Gastrocnemius medialis (tissue), 4 donors: ENCODE measurements around the gene WASF2. TPM values are rescaled to one million over a fixed set of nuclear protein-coding genes. Genes with fewer than 3 reads are reported as not detected.
"Not testable (repeated sequence)": the region's sequence is repeated elsewhere in the genome, so short reads cannot be mapped to it uniquely, and the experiment has no call there.

Source experiments
- ATAC-seq, 2 donors: fragments of 150-250 bp; one replicate each; pipeline ENCODE4 v1.9.1; 2016
- DNase-seq, 2 donors: peaks; one replicate each; pipeline ENCODE4 v3.0.0-alpha.2; 2019
- H3K27ac ChIP-seq, 4 donors: fragments of 200-600 bp; sonication (generic); 1 replicate in 1 of 4; 2 replicates in 3 of 4; pipeline ENCODE4 v1.5.1; 2016 to 2018; ENCODE audit warnings: mild to moderate bottlenecking in 2 of 4, moderate library complexity in 1 of 4
- H3K27me3 ChIP-seq, 3 donors: fragments of 200-600 bp; sonication (generic) in 2 of 3; 1 replicate in 1 of 3; 2 replicates in 2 of 3; pipeline versions ENCODE4 v1.5.1 to v1.6.0; 2016 to 2019; ENCODE audit warnings: mild to moderate bottlenecking in 1 of 3, moderate library complexity in 1 of 3
- H3K36me3 ChIP-seq, 2 donors: fragments of 200-600 bp; sonication (generic) in 1 of 2; one replicate each; pipeline ENCODE4 v1.5.1; 2017 to 2018
- H3K4me1 ChIP-seq, 2 donors: fragments of 200-600 bp; sonication (generic) in 1 of 2; one replicate each; pipeline ENCODE4 v1.5.1; 2016 to 2017; ENCODE audit warnings: mild to moderate bottlenecking in 2 of 2
- H3K4me3 ChIP-seq, 4 donors: fragments of 200-600 bp; sonication (generic) in 3 of 4; 1 replicate in 1 of 4; 2 replicates in 3 of 4; pipeline ENCODE4 v1.5.1; 2016 to 2019; ENCODE audit warnings: mild to moderate bottlenecking in 2 of 4
- H3K9me3 ChIP-seq, 3 donors: fragments of 200-600 bp; sonication (generic) in 2 of 3; 1 replicate in 1 of 3; 2 replicates in 2 of 3; pipeline ENCODE4 v1.5.1; 2016 to 2019
- POLR2A ChIP-seq, 2 donors: fragments of 450-650 bp; IDR thresholded peaks; one replicate each; pipeline ENCODE4 v1.6.1; 2017; ENCODE audit warnings: antibody characterized with exemption in 2 of 2, mild to moderate bottlenecking in 2 of 2, moderate library complexity in 2 of 2
- in situ Hi-C, 4 donors: fragments of 200-750 bp; cut with MboI; loops; one replicate each; pipeline versions ENCODE4 v1.15.0 to v1.8.0; 2017; ENCODE audit warnings: low sequenced_read_pairs in 4 of 4
- intact Hi-C: fragments of 100-400 bp; cut with DNase I; formaldehyde crosslinking; loops from one replicate; pipeline ENCODE4 v1.15.1; 2023; ENCODE audit warnings: low total_unique reads
- total RNA-seq, 4 donors: library from RNA; depleted of rRNA; stranded (reverse); fragments of >200 nt; gene quantifications; one replicate each; pipeline versions ENCODE4 v1.1.0 to v1.2.3, GENCODE V29; 2016
- TF ChIP-seq, protein P1 (sequence below), 5 experiments: fragments of 450-650 bp in 3 of 5; fragments of 200-600 bp in 2 of 5; sonication (generic) in 2 of 5; IDR thresholded peaks in 4 of 5; conservative IDR thresholded peaks in 1 of 5; 1 replicate in 4 of 5; 2 replicates in 1 of 5; pipeline ENCODE4 v1.5.1; 2016 to 2019; ENCODE audit warnings: antibody characterized with exemption in 5 of 5, mild to moderate bottlenecking in 3 of 5, moderate library complexity in 3 of 5

WASF2 gene
- total RNA-seq, 4 donors from 2014 or later, result 10.6 to 16.7 (median 13.3) TPM

DNA sequence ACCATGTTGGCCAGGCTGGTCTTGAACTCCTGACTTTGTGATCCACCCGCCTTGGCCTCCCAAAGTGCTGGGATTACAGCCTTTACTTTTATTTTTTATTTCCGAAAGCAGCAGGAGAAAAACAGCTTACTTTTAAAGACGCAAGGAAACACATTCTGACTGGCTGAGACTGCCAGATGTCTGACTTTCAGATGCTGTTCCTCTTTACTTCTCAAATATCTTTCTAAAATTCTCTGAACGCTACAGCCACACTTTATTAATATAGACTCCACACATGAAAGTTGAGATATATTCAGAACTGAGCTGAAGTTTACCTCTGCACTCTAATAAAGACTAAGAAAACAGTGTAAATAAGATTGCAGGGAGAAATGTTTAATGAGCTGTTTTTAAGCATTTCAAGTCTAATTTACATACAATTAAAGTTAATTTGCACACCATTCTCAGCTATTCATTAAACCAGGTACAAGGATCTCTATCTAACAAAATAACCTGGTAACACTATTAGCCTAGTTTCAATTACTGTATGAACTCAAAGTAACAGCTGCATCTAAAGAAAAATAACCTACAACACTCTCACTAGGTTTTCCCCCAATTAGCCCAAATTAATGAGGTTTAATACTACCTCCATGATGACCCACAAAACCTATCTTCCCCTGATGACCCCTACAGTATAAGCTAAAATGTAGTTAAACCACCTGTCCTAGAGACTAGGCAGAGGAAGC, 24.9 kb downstream of the WASF2 start:
- H3K27ac ChIP-seq, result peak overlapping the region in 3 of 4 donors; percentile 1 to 16 (median 3)
- no peaks in the 10 kb centered on the region for H3K27me3 ChIP-seq
- DNase-seq (no peak), ATAC-seq (no peak)
- H3K9me3 ChIP-seq, result no peaks in the 10 kb centered on the region
- H3K4me1 ChIP-seq, result peaks cover 15 to 53% of the 10 kb centered on the region in 2 donors
- TF ChIP-seq, protein P1, sequence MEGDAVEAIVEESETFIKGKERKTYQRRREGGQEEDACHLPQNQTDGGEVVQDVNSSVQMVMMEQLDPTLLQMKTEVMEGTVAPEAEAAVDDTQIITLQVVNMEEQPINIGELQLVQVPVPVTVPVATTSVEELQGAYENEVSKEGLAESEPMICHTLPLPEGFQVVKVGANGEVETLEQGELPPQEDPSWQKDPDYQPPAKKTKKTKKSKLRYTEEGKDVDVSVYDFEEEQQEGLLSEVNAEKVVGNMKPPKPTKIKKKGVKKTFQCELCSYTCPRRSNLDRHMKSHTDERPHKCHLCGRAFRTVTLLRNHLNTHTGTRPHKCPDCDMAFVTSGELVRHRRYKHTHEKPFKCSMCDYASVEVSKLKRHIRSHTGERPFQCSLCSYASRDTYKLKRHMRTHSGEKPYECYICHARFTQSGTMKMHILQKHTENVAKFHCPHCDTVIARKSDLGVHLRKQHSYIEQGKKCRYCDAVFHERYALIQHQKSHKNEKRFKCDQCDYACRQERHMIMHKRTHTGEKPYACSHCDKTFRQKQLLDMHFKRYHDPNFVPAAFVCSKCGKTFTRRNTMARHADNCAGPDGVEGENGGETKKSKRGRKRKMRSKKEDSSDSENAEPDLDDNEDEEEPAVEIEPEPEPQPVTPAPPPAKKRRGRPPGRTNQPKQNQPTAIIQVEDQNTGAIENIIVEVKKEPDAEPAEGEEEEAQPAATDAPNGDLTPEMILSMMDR (IDR thresholded peaks at IDR 0.05 in 4 of 5, conservative IDR thresholded peaks at IDR 0.05 in 1 of 5), result no peak
- TF ChIP-seq POLR2A (IDR thresholded peaks at IDR 0.05), result no peak
- no peak overlapping the region for H3K4me3 ChIP-seq
- in situ Hi-C loops (no loop called here), intact Hi-C loops (no loop called here)
- H3K36me3 ChIP-seq, result no peaks in the 10 kb centered on the region

DNA sequence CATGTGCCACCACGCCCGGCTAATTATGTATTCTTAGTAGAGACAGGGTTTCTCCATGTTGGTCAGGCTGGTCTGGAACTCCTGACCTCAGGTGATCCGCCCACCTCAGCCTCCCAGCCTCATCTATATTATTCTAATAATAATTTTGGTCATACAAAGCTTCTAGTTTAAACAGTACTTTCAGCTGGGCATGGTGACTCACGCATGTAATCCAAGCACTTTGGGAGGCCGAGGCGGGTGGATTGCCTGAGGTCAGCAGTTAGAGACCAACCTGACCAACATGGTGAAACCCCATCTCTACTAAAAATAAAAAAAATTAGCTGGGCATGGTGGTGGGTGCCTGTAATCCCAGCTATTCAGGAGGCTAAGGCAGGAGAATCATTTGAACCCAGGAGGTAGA, 26.1 kb downstream of the WASF2 start:
- Histone ChIP-seq H3K4me1 (peaks cover 22 to 54% of the 10 kb centered on the region in 2 donors), H3K27ac (peak overlapping the region in 2 of 4 donors; percentile 1 to 3)
- ATAC-seq, result peak in 1 of 2 donors; percentile 49
- H3K9me3 ChIP-seq, in situ Hi-C loops, H3K27me3 ChIP-seq, H3K4me3 ChIP-seq, intact Hi-C loops, H3K36me3 ChIP-seq: not testable (repeated sequence)
- DNase-seq, result peak in 1 of 2 donors; percentile 31

DNA sequence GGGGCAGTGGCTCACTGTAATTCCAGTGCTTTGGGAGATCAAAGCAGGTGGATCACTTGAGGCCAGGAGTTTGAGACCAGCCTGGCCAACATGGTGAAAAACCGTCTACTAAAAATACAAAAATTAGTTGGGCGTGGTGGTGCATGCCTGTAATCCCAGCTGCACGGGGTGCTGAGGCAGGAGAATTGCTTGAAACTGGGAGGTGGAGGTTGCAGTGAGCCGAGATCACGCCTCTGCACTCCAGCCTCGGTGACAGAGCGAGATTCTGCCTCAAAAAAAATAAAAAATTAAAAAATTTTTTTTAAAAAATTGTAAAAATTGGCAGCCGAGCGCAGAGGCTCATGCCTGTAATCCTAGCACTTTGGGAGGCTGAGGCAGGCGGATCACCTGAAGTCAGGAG, 31.4 kb downstream of the WASF2 start:
- H3K27ac ChIP-seq, H3K36me3 ChIP-seq, in situ Hi-C loops, DNase-seq, intact Hi-C loops, H3K4me3 ChIP-seq, H3K9me3 ChIP-seq, ATAC-seq, H3K27me3 ChIP-seq: not testable (repeated sequence)
- H3K4me1 ChIP-seq, result peaks cover 12 to 20% of the 10 kb centered on the region in 2 donors

DNA sequence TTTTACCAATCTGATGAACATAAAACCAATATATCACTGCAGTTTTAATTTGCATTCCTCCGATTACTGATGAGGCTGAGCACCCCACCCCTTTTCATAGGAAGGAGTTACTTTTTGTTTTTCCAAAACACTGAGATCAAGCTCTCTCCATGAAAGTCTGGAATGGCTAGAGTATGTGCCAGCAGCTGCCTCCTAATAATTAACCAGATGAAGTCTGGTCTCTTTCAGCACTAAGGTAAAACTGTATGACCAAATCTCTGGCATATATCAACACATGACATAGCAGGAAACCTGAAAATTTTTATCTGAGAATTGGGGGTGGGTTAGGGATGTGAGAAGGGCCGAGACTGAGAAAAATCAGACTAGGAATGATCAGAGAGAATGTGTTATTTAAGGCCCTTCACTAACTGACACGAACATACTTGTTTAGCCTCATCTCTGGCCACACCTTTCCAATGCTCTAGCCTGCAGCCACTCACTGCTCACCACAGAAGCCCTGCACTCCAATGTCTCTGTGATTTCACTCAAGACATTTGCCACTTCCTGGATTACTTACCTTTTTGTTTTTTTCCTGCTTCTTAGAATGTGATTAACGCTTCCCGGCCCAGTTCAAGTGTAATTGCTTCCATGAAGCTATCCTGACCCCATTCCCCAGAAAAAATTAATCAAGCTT, 34.7 kb downstream of the WASF2 start:
- Histone ChIP-seq H3K27me3 (no peaks in the 10 kb centered on the region), H3K9me3 (no peaks in the 10 kb centered on the region), H3K4me1 (peaks cover 24 to 25% of the 10 kb centered on the region in 2 donors), H3K27ac (peak overlapping the region in 2 of 4 donors; percentile 16 to 18), H3K36me3 (no peaks in the 10 kb centered on the region), H3K4me3 (no peak overlapping the region)
- intact Hi-C loops, result no loop called here
- DNase-seq, result no peak
- no peak for TF ChIP-seq POLR2A (IDR thresholded peaks at IDR 0.05)
- in situ Hi-C loops, result no loop called here
- ATAC-seq, result no peak

DNA sequence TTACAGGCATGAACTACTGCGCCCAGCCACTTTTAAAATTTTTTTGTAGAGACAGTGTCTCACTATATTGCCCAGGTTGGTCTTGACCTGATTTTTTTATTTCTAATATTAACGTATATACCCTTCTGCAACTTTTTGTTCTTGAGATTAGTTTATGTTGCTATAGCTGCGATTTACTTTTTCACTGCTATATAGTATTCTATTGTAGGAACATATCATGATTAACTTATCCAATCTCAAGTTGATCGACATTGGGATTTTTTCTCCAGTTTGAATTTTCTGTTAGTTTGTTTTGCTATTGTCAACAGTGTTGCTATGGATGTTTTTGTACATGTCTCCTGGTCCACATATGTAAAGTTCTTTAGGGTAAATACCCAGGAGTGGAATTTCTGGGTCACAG, 35.4 kb downstream of the WASF2 start:
- Histone ChIP-seq H3K9me3 (no peaks in the 10 kb centered on the region), H3K4me1 (peaks cover 20 to 26% of the 10 kb centered on the region in 2 donors), H3K4me3 (no peak overlapping the region), H3K27ac (no peak overlapping the region), H3K36me3 (no peaks in the 10 kb centered on the region), H3K27me3 (no peaks in the 10 kb centered on the region)
- DNase-seq, result no peak
- TF ChIP-seq POLR2A (IDR thresholded peaks at IDR 0.05), result no peak
- TF ChIP-seq, protein P1 (IDR thresholded peaks at IDR 0.05 in 4 of 5, conservative IDR thresholded peaks at IDR 0.05 in 1 of 5), result no peak
- ATAC-seq, result no peak
- intact Hi-C loops, result no loop called here
- in situ Hi-C loops, result no loop called here

DNA sequence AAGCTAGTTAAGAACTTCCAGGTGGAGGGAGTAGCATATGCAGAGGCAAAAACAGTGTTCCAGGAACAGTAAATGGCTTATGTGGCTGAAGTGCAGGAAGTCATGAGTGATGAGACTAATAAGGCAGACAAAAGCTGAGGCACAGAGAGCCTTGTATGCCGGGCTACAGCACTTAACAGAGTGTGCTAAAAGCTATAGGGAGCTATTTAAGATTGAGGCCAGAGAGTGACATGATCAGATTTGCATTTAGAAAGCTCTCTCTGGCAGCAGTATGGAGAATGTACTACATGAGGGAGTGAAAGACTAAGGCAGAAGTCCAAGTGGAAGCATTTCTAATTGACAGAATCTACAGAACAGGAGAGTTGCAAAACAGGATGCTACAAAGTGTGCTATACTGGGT, 38.6 kb downstream of the WASF2 start:
- in situ Hi-C loops, result no loop called here
- no peaks in the 10 kb centered on the region for H3K9me3 ChIP-seq
- H3K4me3 ChIP-seq, result no peak overlapping the region
- H3K4me1 ChIP-seq, result peaks cover 39 to 46% of the 10 kb centered on the region in 2 donors
- H3K27me3 ChIP-seq, result no peaks in the 10 kb centered on the region
- ATAC-seq (no peak), DNase-seq (no peak)
- no peak overlapping the region for H3K27ac ChIP-seq
- no peaks in the 10 kb centered on the region for H3K36me3 ChIP-seq
- intact Hi-C loops, result no loop called here
- no peak for TF ChIP-seq POLR2A (IDR thresholded peaks at IDR 0.05)
- TF ChIP-seq, protein P1 (IDR thresholded peaks at IDR 0.05 in 4 of 5, conservative IDR thresholded peaks at IDR 0.05 in 1 of 5), result no peak
